Measurements from ENCODE around the gene RAB3GAP2.
"Not testable (repeated sequence)": the region's sequence is repeated elsewhere in the genome, so short reads cannot be mapped to it uniquely, and the experiment has no call there.

Gene RAB3GAP2

DNA sequence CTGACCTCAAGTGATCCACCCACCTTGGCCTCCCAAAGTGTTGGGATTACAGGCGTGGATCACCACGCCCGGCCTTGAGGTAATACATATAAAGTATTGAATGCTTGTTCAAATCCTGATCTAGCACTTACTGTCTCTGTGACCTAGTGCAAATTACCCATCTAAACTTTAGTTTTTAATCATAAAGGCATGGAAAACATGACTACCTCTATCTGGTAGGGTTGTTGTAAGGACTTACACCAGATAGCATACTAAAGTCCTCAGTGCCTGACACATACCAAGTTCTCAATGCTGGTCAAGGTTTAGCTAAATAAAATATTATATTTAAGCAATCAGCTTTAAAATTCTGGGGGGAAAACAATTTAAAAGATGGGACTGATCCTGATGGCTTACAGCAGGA lies 38.3 kb downstream of the RAB3GAP2 start:
- no peak for DNase-seq

- DNase-seq: no peak
These were observed 42.5 kb downstream of the RAB3GAP2 start for GRCh38 chr1:220229771-220230170.

DNA sequence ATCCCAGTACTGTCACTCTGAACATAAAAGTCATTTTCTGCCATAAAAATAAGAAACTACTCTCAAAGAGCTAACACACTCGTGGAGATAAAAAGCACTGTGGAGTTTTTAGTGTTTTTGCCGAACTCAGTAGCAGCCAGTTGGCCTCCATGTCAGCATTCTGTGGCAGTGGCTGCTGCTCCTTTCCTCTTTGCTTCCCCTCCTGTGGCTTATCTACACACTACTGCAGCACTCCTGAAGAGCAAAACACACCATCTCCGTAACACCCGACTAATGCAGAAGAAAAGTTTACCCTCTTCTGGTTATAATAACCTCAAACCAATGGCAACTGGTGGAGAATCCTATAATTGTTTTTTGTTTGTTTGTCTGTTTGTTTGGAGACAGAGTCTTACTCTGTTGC lies 44.9 kb downstream of the RAB3GAP2 start:
- no peak for DNase-seq

- no peak for DNase-seq
These were observed 45.5 kb downstream of the RAB3GAP2 start for GRCh38 chr1:220226752-220227151.

- DNase-seq: no peak
These were observed 46.3 kb downstream of the RAB3GAP2 start for GRCh38 chr1:220225957-220226356.

DNA sequence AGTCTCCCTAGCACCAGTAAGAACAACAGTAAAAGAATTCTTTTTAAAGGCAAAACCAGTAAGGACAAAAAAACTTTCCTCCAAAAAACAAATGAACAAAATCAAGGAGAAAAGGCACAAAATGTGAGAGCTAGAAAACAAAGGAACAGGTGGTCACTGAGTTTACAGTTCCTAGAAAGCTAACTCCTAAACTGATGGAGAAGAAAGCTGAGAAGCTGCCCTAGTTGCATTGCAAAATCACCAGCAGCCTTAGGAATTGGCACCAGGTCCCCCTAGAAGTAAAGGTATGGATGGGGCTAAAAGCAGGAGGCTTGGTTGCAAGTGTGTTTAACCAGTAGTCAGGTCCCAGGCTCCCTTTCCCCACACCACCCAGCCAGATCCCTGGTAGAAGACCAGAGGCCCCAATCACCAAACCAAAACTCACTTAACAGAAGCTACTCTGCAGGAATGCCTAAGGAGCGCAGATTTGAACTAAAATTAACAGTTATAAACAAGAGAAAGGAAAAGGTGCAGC lies 47.6 kb downstream of the RAB3GAP2 start:
- DNase-seq: no peak

- DNase-seq: no peak
These were observed 48.2 kb downstream of the RAB3GAP2 start for GRCh38 chr1:220224033-220224432.

- DNase-seq: no peak
These were observed 49.3 kb downstream of the RAB3GAP2 start for GRCh38 chr1:220222939-220223338.

GRCh38 chr1:220221670-220222069 lies 50.6 kb downstream of the RAB3GAP2 start:
- DNase-seq: peak; percentile 54

DNA sequence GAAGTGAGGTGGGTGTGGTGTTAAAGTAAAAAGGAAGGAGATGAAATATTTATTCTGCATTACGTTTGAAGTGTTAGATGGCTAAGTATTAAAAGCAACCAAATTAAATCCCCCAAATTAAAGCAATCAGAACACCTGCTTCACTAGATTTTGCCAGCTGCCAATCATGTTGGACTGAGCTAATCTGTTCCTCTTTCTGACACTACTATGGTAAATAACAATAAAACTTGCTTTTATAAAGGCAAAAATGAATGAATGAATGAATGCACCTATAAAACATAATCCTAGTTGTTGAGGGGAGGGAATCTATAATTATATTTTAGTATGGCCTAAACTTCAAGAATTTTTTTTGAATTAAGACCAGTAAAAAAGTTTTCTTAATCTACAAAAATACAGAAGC lies 51.0 kb downstream of the RAB3GAP2 start:
- no peak for DNase-seq

DNA sequence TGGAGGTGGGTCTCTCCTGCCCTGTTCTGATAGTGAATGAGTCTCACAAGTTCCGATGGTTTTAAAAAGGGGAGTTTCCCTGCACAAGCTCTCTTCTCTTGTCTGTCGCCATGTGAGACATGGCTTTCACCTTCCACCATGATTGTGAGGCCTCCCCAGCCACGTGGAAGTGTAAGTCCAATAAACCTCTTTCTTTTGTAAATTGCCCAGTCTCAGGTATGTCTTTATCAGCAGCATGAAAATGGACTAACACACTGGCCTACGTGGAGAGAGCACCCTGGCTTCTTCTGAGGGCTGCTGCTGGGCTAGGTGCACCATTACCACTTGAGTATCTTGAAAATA lies 51.6 kb downstream of the RAB3GAP2 start:
- DNase-seq: not testable (repeated sequence)

DNA sequence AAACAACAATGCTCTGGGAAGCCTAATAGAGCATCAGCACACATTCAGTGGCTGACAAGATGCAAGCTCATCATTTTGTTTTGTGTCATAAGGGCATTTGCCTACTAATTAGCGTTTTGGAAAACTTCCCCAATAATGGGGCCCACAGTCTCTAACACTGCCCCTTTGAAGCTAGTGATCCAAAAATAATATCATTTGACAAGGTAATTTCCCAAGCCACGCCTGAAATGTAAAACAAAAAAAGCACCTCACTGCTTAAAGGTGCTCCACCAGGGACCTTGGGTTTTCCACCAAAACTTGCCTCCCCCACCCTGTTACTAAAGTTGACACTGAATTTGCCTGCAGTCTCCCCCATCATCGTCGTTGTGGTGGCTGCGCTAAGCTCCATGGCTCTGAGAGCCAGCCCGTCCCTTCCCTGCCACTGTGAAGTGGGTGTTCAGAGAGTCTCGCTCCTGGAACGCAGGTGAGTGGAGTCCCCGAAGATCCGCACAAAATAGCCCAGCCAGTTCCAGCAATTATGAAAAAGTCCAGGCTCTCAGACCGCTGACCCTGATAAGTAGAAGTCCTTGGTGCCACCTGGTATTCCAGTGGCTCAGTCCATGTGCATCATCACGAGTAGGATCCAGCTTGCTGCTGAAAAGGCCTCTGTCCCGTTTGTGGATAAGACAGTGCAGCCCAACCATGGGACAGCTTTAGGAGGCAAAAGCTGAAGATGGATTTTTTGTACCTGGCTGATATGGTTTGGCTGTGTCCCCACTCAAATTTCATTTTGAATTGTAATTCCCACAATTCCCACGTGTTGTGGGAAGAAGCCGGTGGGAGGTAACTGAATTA lies 52.2 kb downstream of the RAB3GAP2 start:
- DNase-seq: no peak

DNA sequence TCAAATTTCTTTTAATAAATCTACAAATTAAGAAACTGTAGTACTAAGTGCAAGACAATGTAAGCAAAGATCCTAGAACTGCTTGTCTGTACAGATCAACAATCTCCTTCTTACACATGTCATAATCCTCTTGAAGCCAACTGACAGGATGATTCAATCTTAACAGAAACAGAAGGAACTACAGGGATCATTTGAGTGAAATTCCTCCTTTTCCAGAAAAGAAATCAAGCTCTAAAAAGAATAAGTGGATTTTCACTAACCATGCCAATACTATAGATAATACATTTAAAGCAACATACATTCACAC lies 53.2 kb downstream of the RAB3GAP2 start:
- no peak for DNase-seq

DNA sequence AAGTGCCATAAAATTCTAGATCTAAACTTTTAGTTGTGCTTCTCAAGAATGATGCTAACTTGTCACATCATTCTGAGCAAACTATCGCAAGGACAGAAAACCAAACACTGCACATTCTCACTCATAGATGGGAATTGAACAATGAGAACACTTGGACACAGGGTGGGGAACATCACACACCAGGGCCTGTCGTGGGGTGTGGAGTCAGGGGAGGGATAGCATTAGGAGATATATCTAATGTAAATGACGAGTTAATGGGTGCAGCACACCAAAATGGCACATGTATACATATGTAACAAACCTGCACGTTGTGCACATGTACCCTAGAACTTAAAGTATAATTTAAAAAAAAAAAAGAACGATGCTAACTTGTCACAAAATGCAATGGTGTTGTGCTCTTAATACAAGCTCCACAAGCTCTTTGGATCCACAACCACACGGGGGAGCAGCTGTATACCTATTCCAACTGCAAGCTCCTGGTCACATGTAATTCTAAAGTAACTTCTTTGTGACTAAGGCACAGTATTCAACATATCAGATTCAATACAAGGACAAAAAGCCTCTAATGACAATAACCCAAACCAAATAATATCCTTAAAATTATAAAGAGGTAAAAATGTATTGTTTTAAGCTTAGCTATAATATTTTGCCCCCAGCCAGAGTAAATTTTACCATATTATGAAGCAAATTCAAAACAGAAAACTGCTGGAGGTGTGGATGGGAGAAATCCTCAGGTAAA lies 53.7 kb downstream of the RAB3GAP2 start:
- DNase-seq: not testable (repeated sequence)

- no peak for DNase-seq
These were observed 54.8 kb downstream of the RAB3GAP2 start for GRCh38 chr1:220217383-220217988.

DNA sequence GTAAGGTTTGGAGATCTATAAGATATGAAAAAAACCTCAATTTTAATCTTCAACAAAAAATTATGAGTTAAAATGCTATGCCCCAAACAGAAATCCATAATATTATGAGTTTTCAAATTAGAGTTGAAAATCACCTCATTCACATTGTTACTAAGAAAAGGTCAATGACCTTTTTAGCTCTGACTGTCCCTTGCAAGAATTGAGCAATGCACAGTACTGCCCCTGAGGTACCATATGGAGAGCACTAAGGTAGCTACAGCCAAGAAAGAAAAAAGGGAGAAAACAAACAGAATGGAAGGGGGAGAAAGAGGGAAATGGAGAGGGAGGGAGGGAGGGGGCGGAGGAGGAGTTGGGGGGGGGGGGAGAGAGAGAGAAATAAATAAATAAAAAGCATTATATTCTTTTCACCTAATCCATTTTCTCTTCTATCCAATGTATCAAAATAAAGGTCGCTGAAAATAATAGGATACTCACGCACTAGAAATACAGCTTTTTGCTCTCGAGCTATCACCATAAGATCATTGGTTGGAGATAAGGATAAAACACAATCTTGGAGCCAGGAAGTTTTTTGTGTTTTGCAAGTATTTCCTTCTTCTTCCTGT lies 58.8 kb downstream of the RAB3GAP2 start:
- no peak for DNase-seq

DNA sequence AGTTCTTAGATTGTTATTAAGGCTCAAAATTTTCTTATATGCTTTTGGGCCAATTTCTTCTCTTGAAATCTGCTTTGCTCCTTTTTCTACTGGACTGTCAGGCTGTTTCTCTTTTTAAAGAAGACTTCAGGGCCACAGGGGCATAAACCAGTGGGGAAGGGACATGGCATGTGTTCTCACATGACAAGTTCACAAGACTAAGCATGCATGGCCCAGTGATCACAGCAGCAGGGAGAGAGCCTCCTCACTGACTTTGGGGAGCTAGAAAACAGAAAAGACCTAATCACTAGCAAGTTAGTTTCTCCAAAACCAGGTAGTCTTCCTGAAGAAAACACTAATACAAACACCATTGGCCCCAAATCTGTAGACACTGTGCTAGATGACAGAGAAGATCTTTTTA lies 64.8 kb downstream of the RAB3GAP2 start:
- no peak for DNase-seq

GRCh38 chr1:220204758-220205157 lies 67.5 kb downstream of the RAB3GAP2 start:
- DNase-seq: not testable (repeated sequence)

DNA sequence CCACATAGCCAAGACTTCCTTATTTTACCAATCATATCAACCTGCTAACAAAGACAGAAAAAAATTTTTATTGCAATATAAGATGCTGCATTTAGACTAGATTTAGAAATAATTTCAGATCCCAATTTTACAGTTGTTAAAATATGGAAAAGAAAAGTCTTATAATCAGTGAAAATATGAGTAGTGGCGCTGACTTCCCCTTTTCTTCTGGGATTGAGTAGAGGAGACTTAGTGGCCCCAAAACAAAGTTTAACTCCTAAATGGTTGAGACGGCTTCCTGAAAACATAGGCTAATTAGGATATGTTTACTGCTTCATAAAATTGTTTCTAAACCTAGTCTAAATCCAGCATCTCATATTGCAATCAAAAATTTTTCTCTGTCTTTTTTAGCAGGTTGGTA lies 68.4 kb downstream of the RAB3GAP2 start:
- DNase-seq: no peak

DNA sequence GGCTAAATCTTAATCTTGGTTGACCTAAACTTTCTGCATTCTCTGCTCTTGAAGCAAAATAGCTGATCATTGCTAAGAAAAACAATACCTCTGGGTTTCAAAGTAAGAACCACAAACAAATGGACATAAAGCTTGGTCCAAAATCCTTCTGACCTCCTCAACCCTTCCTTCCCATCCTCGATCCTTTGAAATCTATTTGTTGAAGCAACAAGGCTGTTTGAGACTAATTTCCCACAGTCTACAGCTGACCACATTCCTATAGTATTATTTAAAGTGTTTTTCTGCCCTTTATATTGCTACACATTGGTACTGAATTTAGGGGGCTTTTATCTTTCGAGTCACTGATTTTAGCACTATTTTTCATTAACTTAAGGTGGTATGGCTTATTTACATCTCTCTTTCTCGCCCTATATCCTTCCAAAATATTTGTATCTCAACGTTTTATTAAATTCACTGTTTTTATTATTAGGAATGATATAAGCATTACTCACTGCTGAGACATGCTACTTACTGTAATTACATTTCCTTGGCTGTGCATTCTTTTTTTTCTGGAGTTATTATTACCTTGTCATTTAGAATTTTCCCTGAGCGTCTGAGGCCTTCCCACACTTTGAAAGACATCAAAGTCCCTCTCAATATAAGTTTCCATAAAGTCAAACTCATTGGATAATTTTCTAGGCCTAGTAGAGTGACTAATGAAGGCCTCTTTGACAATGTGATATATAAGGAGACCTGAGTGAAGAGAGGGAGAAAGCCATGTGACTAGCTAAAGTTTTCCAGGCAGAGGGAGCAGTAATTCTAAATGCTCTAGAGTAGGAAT lies 73.9 kb downstream of the RAB3GAP2 start:
- no peak for DNase-seq

GRCh38 chr1:220195701-220196100 lies 76.6 kb downstream of the RAB3GAP2 start:
- DNase-seq: no peak

DNA sequence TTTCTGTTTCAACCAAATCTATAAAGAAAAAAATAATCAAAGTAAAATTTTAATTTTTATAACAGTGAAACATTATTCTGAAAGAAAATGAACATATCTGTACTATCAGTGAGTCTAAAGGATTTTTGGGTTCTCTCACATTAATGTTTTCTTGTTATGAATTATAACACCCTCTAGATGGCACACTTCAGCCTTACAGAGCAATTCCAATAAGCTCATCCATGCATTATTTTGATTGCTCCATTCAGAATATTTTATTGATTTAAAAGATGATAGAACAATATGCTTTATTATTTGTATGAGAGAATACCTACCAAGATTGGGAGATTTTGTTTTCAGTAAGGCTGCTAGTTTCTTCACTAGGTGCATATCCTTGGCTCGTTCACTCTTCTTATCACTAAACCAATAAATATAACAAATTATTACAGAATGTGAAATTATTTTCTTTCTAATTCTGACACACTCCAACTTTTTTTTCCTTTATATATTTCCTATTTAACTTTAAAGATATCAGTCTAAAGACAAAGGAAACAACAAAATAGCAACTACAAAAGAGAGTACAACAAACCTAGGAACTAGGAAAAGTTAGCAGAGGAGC lies 82.4 kb downstream of the RAB3GAP2 start:
- no peak for DNase-seq

Measured in NCI-H1417 treated with DMSO at 0.1 percent for 48 hours (cell line).